Chondrocyte (in vitro differentiated cells): ENCODE measurements around the gene ENG. TPM values are rescaled to one million over a fixed set of nuclear protein-coding genes. Genes with fewer than 3 reads are reported as not detected.
A peak's percentile ranks its signal among the peaks of the same experiment; 100 is the strongest.
"Not testable (repeated sequence)": the region's sequence is repeated elsewhere in the genome, so short reads cannot be mapped to it uniquely, and the experiment has no call there.

Experiments used
- DNase-seq: peaks from one replicate; pipeline ENCODE4 v3.0.0; 2021; ENCODE audit warnings: mixed read lengths, low spot score
- H3K27ac Mint-ChIP-seq: one replicate; pipeline ENCODE4 v1.8.0; 2021; ENCODE audit warnings: mild to moderate bottlenecking, moderate library complexity, mixed read lengths; ENCODE audit not compliant: unreplicated experiment
- H3K27me3 Mint-ChIP-seq: 2 replicates; pipeline ENCODE4 v1.8.0; 2021; ENCODE audit warnings: low read depth, mixed read lengths
- H3K36me3 Mint-ChIP-seq: 2 replicates; pipeline ENCODE4 v1.8.0; 2021; ENCODE audit warnings: low read depth, mixed read lengths
- H3K4me1 Mint-ChIP-seq: 2 replicates; pipeline ENCODE4 v1.8.0; 2021; ENCODE audit warnings: low read depth, mild to moderate bottlenecking, mixed read lengths
- H3K4me3 Mint-ChIP-seq: one replicate; pipeline ENCODE4 v1.8.0; 2021; ENCODE audit warnings: mild to moderate bottlenecking, moderate library complexity, mixed read lengths; ENCODE audit not compliant: unreplicated experiment
- H3K9me3 Mint-ChIP-seq: 2 replicates; pipeline ENCODE4 v1.8.0; 2021; ENCODE audit warnings: low read depth, mixed read lengths
- CTCF ChIP-seq: fragments of 200-600 bp; sonication (generic); IDR thresholded peaks from 2 replicates; pipeline ENCODE4 v1.5.0; 2021; ENCODE audit warnings: antibody characterized with exemption, mild to moderate bottlenecking, moderate library complexity
- total RNA-seq: library from RNA; stranded (reverse); gene quantifications from 3 replicates; pipeline ENCODE4 v1.2.1, GENCODE V29; 2021

Gene ENG
- total RNA-seq, 1 donor from 2014 or later = 81.3 TPM

GRCh38 chr9:127872369-127873222 lies 18.1 kb upstream of the ENG start:
- Mint-ChIP-seq H3K4me1 (peaks cover 30% of the 10 kb centered on the region), H3K27ac (no peak overlapping the region), H3K9me3 (no peaks in the 10 kb centered on the region), H3K4me3 (no peak overlapping the region), H3K36me3 (peaks cover 16% of the 10 kb centered on the region), H3K27me3 (no peaks in the 10 kb centered on the region)
- DNase-seq = no peak
- TF ChIP-seq CTCF = no peak

- no peak overlapping the region for H3K27ac Mint-ChIP-seq
- H3K9me3 Mint-ChIP-seq = no peaks in the 10 kb centered on the region
- peaks cover 16% of the 10 kb centered on the region for H3K36me3 Mint-ChIP-seq
- no peak for TF ChIP-seq CTCF
- DNase-seq = no peak
- H3K4me1 Mint-ChIP-seq = peaks cover 23% of the 10 kb centered on the region
- H3K4me3 Mint-ChIP-seq = no peak overlapping the region
- no peaks in the 10 kb centered on the region for H3K27me3 Mint-ChIP-seq
Observed at GRCh38 chr9:127871531-127871930, 17.1 kb upstream of the ENG start.

GRCh38 chr9:127870887-127871286 lies 16.4 kb upstream of the ENG start:
- DNase-seq = no peak
- peaks cover 16% of the 10 kb centered on the region for H3K36me3 Mint-ChIP-seq
- no peak for TF ChIP-seq CTCF
- no peaks in the 10 kb centered on the region for H3K9me3 Mint-ChIP-seq
- peaks cover 19% of the 10 kb centered on the region for H3K4me1 Mint-ChIP-seq
- no peak overlapping the region for H3K4me3 Mint-ChIP-seq
- H3K27ac Mint-ChIP-seq = no peak overlapping the region
- no peaks in the 10 kb centered on the region for H3K27me3 Mint-ChIP-seq

- not testable (repeated sequence) for H3K4me3 Mint-ChIP-seq, DNase-seq, H3K9me3 Mint-ChIP-seq, H3K27ac Mint-ChIP-seq, H3K27me3 Mint-ChIP-seq
- H3K4me1 Mint-ChIP-seq = peaks cover 11% of the 10 kb centered on the region
- H3K36me3 Mint-ChIP-seq = peaks cover 18% of the 10 kb centered on the region
- peak; percentile 34 for TF ChIP-seq CTCF
Observed at GRCh38 chr9:127870153-127870491, 15.7 kb upstream of the ENG start.

GRCh38 chr9:127869310-127870152 lies 15.1 kb upstream of the ENG start:
- no peak overlapping the region for H3K27ac Mint-ChIP-seq

More at GRCh38 chr9:127869310-127870152, 15.1 kb upstream of the ENG start:
- Mint-ChIP-seq H3K4me3 (no peak overlapping the region), H3K9me3 (no peaks in the 10 kb centered on the region), H3K4me1 (peaks cover 8% of the 10 kb centered on the region), H3K36me3 (peaks cover 18% of the 10 kb centered on the region), H3K27me3 (no peaks in the 10 kb centered on the region)
- peak; percentile 90 for TF ChIP-seq CTCF
- no peak for DNase-seq
